NOMO-1 treated with dmso at 0.1 percent for 144 hours (cell line): ENCODE results near the gene EPHB3.

Experiments
- DNase-seq: peaks from one replicate; lab custom pipeline; 2025; ENCODE audit not compliant: unreplicated experiment; lab: John Stamatoyannopoulos, UW

Gene EPHB3

DNA sequence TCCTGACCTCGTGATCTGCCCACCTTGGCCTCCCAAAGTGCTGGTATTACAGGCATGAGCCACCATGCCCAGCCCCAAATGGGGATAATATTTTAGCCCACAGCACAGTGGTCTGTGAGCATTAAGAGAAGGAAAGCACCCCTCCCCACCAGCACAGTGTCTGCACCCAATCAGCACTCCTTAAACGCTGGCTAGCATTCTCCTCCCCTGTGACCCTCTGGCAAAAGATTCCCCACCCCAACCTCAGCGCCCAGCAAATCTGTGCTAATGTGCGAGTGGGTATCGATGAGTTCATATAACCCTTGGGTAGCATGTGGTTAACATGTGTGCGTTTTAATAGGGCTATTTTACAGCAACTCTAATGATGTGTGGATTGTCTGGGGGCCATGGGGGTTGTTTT, 18.3 kb upstream of the EPHB3 start:
- DNase-seq, result no peak

DNA sequence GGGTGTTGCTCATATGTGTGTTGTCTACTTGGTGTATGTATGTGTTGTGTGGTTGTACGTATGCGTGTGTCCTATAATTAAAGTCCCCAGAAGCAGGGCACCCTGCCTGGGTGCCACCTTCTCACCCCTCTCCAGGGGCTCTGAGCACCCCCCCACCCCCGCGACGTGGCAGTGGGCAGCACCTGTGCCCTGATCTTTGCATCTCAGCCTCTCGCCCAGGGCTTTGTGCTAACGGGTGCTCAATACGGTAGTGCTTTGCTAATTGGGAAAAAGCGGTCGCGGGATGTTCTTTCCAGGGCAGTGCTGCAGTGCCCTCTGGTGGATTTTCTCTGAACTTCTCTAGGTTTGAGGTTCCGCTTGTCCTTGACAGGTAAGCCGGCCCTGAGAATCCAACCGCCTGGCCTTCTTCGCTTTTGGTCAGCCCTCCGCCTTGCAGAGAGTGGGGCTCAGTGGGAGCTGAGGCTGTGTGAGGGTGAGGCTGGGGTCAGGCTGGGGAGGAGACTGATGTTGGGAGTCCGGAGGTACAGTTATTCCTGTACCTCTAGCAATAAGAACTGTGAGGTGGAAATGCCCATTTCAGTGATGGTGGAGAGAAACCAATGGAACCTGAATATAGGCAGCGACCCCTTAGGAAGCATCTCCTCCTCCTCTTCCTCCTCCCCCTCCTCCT, 17.6 kb upstream of the EPHB3 start:
- DNase-seq, result peak; percentile 67

DNA sequence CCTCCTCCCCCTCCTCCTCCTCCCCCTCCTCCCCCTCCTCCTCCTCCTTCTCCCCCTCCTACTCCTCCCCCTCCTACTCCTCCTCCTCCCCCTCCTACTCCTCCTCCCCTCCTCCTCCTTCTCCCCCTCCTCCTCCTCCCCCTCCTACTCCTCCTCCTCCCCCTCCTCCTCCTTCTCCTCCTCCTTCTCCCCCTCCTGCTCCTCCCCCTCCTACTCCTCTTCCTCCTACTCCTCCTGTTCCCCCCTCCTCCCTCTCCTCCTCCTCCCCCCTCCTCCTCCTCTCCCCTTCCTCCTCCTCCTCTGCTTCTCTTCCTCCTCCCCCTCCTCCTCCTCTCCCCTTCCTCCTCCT, 17.1 kb upstream of the EPHB3 start:
- no peak for DNase-seq

DNA sequence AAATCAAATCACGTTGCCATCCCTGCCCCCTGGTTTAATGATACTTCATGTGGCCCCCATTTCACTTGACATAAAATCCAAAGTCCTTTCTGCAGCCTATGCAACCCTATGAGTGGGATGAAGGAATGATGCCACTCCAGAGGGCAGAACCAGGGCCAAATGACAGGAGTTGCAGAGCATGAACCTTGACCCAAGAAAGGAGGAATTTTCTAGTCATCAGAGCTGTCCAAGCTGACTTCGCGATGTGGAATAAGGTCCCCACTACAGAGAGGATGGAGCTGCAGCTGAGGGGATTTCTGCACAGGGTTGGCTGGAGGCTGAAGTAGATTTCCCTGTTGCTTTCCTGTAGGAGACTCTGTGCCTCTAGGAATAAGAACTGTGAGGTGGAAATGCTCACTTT, 15.8 kb upstream of the EPHB3 start:
- DNase-seq, result no peak

DNA sequence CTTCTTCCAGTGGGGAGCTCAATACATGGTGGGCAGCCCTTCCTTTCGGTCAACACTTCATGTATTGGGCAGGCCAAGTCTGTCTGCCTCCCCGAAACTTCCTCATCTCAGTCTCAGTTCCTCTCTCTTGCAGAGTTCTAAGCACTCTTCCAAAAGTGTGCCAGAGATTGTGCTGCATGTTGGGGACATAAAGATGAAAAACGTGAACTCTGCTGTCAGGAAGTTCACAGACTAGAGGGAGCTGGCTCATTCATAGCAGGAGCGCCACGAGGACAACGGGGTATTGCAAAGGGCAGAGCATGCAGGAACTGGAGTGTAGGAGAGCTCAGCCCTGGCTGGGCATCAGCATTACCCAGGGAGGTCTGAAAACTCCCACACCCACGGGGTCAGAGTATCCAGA, 15.3 kb upstream of the EPHB3 start:
- DNase-seq, result peak; percentile 95

DNA sequence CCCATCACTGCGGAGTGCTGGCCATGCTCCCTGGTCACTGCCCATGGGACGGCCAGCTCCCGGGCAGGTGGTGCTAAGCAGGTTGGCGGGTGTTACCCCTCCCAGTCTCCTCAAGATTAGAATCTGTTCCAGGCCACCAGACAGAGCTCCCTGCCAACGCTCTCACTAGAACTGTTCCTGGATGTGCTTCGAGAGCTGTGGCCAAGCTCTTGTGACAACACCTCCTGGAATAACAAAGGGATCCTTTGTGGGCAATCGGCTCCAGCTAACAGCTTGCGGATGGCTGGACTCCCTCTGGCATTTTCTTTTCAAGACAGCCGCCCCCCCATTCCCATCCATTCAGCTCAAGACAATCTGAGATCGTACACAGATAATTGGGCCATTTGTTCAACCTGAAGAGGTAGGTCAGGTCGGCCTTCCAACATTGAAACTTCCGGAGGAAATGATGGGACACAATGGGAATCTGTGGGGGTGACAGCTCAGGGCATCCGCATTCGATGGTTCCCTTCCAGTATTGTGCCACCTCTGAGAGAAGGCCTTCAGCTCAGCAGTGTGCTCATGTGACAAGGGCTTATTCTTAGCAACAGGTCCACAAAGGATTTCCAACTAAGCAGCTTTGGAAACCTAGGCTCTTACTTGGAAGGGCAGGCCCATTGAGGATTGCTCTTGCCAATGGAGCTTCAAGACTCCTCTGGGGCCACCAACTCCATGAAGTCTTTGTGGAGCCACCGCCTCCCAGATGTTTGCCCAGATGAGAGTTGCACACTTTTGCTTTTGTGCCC, 11.6 kb upstream of the EPHB3 start:
- no peak for DNase-seq

DNA sequence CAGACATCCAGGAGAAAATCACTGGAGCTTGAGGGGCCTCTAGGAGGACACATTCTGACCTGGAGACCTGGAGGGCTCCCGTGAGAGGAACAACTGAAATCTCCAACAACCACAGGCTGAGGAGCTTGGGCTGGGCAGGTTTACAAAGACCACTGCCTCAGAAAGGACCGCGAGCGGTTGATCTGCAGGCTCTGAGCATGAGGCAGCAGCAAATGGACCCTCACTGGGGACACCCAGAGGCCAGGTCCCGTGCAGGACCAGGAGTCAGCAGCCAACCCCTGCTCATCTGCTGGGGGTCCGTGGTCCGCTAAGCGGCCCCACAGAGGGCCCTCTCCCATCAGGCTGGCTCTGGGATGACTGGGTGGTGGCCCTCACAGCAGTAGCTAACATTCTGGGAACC, 10.5 kb upstream of the EPHB3 start:
- DNase-seq, result no peak

DNA sequence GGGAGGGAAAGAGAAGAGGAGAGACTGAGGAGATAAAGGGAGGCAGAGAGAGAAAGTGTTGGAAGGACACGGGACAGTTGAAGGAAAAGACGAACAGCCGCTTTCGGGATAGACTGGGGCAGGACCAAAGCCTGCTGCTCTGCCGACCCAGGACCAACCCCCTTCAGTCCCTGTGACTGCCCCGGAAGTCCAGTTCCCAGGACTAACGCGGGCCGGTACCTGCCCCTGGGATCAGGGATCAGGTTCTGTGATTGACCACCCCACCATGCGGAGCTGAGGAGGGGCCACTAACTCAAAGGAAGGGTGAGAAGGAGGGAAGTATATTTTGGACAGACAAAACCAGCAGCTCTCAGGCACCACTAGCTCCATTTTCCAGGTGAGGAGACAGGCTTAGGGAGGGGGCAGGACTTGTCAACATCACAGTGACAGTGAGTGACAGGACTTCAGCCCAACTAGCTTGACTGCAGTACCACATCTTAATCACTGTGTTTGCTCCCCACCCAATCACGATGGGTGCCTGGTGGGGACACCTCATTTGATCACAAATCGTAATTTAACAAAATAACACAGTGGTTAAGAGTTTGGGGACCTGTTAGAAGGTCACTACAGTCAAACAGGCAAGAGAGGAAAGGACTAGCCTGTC, 9.8 kb upstream of the EPHB3 start:
- no peak for DNase-seq

DNA sequence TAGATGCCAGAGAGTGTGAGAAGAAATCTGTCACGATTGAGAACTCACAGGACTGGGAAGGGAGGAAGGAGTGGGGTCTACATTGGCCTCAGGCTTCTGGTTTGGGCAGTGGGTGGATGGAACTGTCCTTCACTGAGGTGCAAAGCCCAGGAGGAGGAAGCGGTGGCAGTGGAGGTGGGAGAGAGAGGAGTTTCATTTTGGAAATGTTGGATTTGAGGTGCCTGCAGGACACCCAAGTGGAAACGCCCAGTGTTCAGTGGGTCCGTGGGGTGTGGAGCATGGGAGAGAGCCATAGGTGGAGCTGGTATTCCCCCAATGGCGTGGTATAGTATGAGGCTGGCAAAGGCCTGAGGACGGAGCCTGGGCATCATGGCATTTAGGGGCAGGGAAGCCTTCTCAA, 9.3 kb upstream of the EPHB3 start:
- DNase-seq, result no peak

DNA sequence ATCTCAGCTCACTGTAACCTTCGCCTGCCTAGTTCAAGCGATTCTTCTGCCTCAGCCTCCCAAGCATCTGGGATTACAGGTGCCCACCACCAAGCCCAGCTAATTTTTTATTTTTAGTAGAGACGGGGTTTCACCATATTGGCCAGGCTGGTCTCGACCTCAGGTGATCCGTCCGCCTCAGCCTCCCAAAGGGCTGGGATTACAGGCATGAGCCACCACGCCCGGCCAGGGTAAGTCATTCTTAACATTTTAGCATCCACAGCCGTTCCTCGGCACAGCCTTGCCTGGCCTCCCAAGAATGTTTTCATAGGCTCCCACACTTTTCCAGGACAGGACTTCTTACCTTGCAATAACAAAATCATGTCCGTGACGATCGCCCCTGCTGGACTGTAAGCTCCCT, 8.7 kb upstream of the EPHB3 start:
- no peak for DNase-seq

DNA sequence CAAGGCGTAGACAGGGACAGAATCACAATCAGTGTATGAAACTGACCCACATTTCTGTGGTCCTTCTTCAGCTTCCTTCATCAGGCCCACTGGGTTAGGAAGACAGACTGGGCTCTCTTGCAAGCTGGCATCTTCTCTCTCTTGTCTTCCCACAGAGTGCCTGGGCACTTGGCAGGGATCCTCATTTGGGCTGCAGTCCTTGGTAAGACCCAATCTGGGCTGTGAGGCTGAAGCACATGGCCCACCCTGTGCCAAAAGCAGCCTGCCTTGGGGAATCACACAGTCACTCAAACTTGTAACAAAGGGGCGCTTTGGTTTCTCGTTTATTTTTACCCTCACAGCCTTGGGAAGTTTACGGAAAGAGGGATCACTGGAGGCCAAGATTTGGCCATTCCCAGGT, 8.2 kb upstream of the EPHB3 start:
- no peak for DNase-seq

DNA sequence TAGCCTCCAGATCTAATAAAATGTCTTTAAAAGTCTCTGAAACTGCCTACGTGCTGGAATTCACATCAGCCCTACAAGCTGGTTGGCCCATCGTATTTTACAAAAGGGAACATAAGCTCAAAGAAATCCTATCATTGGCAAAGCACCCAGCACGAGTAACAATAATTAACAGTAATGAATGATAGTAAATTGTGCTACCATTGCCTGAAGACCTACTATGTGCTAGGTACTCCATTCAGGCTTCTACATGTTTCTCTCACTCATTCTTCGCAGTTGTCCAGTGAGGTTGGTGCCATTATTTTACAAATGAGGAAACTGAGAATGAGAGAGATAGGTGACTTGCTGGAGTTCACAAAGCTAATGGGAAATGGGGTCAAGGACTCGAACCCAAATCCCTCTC, 7.1 kb upstream of the EPHB3 start:
- DNase-seq, result no peak

DNA sequence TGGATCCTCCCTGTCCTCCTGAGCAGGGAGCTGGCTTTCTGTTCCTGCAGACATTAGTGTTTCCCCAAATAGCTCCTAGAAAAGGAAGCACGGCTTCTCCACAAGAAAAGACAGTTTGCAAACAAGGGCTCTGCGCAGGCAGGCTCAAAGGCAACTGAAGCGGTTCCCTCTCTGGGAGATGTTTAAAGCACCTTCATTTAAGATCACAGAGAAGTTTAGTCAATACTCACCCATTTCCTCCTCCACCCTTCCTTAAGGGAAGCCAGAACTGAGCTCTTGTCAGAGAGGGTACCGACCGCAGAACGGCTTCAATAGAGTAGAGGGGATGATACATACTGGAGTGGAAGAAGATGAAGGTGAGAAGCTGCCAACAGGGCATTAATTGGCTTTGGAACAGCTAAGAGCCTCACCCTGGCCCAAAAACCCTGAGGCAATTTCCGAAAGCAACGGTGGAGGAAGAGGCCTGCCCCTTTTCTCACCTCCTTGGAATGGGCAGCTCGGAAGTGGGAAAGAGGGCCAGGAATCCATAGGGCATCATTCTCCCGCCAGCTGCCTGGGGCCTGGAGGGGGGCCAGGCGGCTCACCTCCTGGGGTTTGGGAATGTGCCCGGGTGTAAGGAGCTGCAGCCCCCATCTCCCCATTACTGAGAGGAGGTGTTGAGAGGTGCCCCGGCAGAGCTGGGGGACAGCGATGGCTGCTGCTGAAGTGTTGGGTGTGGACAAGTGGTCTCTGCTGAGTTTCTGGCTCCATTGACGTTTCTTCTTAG, 4.8 kb upstream of the EPHB3 start:
- DNase-seq, result no peak

DNA sequence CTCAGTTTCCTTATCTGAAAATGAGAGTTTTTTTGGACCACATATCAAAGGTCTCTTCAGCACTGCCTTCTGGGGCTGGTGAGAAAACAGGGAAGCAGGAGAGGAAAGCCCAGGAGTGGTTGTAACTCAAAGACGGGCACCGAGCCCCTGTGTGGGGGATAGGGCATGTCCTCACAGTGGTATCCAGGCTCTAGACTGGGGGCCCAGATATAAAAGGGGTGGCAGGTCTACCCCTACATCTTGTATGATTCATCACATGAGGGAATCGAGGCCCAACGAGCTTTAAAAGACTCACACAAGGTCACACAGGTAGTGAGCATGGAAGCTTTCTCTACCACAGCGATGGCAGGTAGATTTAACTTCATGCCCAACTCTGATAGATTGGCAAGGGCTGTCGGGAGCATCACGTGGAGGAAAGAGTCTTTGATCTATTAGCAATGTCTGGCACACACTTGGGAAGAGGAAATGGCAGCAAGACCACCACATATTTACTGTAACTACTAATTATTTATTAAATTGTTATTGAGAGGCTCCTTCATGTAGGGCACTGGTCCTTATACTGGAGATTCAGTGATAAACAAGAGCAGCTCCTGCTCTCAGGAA, 4.1 kb upstream of the EPHB3 start:
- no peak for DNase-seq

DNA sequence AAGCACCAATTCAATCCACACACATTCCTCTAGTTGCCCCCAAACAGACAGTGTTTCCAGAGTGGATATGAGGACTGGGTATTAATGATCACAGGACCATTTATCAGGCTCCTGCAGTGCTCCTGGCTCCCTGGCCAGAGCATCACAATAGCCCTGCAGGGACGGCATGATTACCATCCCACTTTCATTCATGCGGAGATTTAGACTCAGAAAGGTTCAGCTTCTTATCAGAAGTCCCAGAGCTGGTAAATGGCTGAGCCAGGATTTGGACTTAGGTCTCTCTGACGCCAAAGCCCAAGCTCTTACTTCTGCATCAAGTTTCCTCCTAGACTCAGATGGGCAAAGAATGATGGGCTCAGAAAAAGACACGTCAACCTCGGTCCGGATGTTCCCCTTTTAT, 2.9 kb upstream of the EPHB3 start:
- DNase-seq, result no peak

DNA sequence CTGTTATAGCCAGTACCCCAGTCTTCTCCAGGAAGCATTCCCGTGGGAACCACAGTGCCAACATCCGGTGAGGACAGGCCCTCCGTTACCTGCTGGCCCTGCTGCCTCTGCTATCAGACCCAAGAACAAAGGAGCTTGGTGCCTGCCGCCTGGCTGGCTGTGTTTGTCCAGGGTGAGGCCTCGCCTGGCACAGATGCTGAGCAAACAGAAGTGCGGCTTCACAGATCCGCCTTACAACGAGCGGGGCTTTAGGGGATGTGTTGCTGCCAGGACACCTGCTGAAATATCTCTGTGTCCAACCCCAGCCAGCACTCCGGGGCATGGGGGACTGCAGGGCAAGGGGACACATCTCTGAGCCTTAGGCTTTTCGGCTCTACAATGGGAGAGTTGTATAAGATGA, 2.2 kb upstream of the EPHB3 start:
- DNase-seq, result no peak

DNA sequence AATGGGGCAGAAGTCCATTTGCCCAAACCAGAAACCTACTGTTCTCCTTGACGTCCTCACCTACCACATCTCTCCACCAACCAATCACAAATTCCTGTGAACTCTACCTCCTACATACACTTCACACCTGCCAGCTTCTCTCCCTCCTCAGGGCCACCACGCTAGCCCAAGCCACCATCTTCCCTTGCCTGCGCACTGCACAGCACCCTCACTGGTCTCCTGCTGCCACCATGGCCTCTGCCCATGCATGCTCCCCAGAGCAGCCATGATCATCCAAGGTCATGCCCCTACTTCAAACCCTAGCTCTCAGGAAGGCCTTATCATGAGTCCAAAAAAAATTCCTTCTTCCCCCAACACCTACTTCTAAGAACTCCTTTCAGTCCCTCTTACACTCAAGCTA, 1.1 kb upstream of the EPHB3 start:
- no peak for DNase-seq

DNA sequence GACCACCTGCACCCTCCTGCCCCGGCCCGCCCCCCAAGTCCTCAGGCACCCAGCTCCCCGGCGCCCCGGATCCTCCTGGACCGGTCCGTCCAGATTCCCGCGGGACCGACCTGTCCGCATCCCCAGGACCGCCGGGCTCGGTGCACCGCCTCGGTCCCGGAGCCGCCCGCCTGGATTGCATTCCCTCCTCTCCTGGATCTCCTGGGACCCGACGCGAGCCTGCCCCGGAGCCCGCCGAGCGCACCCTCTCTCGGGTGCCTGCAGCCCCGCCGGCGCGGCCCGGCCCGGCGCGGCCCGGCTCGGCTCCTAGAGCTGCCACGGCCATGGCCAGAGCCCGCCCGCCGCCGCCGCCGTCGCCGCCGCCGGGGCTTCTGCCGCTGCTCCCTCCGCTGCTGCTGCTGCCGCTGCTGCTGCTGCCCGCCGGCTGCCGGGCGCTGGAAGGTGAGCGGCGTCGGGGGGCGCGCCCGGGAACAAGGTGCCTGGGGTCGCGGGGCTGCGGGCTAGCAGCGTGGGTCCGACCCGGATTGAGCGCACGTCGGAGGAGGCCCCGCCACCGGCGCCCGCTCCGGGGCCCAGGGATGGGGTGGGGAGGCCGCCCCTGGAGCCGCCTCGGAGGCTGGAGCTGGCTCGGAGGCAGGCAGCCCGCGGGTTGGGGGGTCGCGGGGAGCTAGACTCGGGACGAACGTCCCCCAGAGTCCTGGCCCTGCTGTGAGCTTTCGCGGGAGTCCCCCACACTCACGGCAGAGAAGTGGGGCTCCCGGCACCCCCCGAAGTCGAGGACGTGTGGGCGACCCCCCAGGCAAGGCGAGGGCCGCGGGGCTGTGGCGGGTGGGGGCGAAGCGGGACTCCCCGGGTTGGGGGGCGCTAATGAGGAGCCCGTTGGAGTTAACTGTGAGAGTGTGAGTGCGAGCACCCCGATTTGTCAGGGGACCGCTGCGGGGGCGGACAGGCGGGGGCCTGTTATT, 610 bp downstream of the EPHB3 start:
- no peak for DNase-seq

DNA sequence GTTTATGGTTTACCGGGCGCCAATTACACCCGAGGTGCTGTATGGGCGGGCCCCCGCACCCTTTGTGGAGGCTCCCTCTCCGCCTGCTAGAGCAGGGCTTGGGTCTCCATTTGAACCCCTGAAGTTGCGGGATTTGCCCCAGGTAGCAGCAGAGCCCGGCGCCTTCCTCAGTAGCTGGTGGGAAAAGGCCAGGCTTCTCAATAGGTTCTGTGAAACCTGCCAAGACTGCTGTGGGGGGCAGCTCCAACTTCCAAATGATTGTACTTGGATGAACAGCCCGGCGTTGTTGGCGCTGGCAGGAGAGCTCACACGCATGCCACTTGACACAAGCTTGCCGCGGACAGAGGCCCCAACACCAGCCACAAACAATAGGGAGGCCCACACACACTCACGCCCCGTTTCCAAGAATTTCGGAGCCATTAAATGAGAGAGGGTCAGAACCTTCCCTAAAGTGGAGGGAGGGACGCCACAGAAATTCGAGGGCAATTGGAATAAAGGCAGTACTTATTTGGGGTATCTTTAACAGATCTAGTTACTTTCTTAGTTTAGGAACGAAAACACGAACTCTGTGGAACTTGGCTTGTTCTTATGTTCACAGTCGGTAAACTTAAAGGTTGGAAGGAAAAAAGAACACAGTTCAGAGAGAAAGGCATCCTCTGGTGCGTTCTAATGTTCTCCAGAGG, 1.4 kb downstream of the EPHB3 start:
- no peak for DNase-seq

DNA sequence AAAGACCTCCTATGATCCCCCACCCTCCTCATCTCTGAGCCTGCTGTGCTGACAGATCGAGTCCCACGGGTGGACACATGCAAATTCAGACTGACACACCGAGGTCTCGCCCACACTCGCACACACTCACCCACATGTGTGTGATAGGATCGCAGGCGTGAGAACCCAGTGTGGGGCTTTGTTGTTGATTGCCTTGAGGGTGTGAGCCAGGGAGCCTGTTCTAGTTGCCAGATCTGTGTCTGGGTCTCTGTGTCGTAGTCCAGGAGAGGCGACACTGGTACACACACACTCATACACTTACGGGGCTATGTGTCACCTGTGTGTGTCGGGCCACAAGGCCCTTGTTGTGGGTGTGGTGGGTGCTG, 2.0 kb downstream of the EPHB3 start:
- no peak for DNase-seq
